Astrocyte of the cerebellum (primary cell): ENCODE data around the gene HSPBP1.

Experiments
- DNase-seq: peaks from one replicate; pipeline ENCODE4 v3.0.0-alpha.2; 2011; ENCODE audit warnings: low read depth
- H3K4me3 ChIP-seq: 2 replicates; pipeline ENCODE4 v1.5.1; 2011; ENCODE audit warnings: mild to moderate bottlenecking, low read depth, low read length, moderate library complexity
- CTCF ChIP-seq: IDR thresholded peaks from 2 replicates; pipeline ENCODE4 v1.5.1; 2012; ENCODE audit warnings: low read length, low read depth, moderate library complexity, mild to moderate bottlenecking; ENCODE audit errors: missing control alignments
- in situ Hi-C: cut with HindIII; loops from 2 replicates; pipeline ENCODE4 v1.10.0; 2017; ENCODE audit warnings: low sequenced_read_pairs

The HSPBP1 gene

DNA sequence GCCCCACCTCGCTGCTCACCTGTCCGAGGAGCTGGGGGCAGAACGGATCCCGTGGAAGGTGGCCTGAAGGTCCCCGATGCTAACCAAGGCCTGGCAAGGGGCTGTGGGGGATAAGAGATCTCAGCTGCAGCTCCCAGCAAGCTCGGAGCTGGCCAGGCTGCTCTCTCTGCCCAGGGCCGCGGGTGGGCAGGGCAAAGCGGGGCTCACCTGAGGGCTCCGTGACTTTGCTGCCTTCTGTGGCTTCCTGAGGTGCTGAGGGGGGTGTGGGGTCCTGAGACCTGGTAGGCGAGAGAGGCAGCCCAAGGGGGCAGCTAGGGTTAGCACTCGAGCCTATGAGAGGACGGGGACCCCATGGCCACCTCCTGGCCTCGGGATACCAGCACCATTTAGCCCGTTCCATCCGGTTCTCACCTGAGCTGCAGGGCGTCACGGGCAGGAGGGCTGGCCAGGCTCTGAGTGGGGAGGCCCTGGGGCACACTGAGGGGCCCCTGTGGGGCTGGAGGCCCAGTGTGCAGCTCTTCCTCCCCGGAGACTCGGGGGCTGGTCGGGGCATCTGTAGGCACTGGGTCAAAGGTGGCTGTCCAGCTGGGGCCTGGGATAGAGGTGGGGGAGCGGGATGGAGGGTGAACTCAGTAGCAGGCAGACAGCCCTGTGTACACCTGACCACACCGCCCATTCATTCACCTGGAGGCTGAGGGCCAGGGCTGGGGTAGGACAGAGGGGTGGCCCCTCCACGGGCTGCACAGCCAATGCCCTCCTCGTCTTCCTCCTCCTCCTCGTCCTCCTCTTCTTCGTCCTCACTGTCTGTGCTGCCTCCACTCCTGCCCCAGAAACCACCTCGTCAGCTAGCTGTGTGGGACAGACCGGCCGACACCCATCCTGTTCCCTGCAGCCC lies 48.3 kb downstream of the HSPBP1 start:
- no peak overlapping the region for H3K4me3 ChIP-seq
- DNase-seq: no peak
- TF ChIP-seq CTCF: no peak
- in situ Hi-C loops: no loop called here

DNA sequence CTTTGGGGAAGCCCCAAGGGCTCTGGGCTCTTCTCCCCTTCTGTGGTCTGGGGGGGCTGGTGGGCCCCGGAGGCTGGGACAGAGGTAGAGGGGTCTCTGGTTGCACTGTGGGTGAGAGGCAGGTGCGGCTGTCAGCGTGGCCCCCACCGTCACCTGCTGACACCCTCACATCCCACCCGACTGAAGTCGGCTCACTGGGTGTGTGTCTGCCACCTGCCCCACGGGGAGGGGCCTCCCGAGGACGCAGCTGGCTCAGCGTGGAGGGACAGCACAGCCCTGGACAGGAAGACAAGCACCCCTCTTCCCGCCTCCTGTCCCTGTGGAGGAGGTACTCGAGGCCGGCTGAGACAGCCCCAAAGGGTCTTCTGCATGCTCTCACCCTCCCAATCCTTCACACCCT lies 49.1 kb downstream of the HSPBP1 start:
- no peak overlapping the region for H3K4me3 ChIP-seq
- in situ Hi-C loops: no loop called here
- TF ChIP-seq CTCF: no peak
- no peak for DNase-seq

DNA sequence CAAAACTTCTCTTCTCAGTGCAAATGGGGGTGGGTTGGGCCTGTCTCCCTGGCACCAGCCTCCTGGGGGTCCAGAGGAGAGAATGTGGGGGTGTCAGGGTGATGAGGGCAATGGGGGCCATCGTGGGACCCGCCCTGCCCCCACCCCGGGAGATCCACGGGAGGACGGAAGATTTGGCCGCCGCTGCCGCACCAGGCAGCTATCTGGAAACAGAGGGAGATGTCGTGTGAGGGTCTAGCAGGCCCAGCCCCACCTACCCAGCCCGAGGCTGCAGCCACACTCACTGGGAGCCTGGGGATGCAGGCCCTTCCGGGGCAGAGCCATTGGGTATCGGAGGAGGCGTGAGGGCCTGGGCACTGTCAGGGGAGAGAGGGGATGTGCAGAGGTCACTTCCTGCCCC lies 49.6 kb downstream of the HSPBP1 start:
- no peak for TF ChIP-seq CTCF
- H3K4me3 ChIP-seq: no peak overlapping the region
- in situ Hi-C loops: no loop called here
- DNase-seq: no peak

DNA sequence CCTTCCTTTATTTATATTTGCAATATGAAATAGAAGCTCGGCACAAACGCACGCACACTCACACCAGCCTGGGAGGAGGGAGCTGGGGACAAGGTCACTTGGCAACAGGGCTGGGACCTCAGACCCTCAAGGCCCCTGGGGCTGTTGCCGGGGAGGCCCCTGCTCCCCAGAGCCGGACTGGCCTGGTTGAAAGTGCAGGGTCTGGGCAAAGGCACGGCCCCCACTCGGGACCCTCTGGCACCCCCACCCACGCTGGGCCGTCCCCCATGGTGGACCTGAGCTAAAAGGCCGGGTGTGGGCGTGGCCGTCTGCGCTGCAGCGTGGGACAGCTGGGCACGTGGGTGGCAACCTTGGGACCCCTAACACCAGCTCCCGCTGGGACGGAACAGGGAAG lies 50.1 kb downstream of the HSPBP1 start:
- TF ChIP-seq CTCF: no peak
- in situ Hi-C loops: no loop called here
- H3K4me3 ChIP-seq: no peak overlapping the region
- no peak for DNase-seq

- no peak overlapping the region for H3K4me3 ChIP-seq
- no peak for DNase-seq
- no peak for TF ChIP-seq CTCF
- in situ Hi-C loops: no loop called here
These were observed 50.6 kb downstream of the HSPBP1 start for GRCh38 chr19:55229145-55229788.

DNA sequence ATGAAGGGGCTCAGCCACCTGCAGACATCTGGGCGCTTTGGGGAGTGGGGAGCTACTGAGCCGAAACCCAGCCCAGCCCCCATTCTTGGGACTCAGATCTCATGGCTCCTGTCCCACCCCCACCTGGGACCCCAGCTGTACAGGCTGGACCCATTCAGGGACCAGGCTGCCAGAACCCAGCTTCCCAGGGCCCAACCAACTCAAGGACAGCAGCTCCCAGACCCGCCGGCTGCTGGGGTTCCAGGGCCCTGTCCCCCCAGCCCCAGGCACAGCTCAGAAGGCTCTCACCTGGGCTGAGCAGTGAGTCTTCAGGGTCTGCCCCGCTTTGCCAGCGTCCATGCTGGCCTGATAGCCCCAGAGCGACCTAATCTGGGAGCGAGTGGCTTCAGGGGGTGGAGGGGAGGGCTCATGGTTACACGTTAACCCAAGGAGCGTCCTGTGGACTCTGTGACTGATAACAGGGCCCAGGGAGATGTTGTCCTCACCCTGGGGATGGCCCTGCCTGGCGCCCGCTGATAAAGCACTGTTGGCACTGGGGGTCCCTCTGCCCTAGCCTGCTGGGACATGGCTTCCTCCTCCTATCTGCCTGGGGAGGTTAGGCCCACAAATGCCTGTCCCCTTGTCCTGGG lies 51.4 kb downstream of the HSPBP1 start, which contains the start of gene TMEM86B:
TMEM86B (minus strand) TSS at position 361 of the 629 bp plus-strand sequence; CDS start at position 339, 22 bp downstream.
- DNase-seq: no peak
- in situ Hi-C loops: no loop called here
- no peak for TF ChIP-seq CTCF

More for the DNA sequence above, 51.4 kb downstream of the HSPBP1 start, which contains the start of gene TMEM86B:
- no peak within 1 kb of the TSS for H3K4me3 ChIP-seq
